Activated CD8-positive, alpha-beta T cell treated with anti-CD3 and anti-CD28 coated beads for 36 hours (primary cell): Measurements from ENCODE around the gene MEIS3. TPM values are rescaled to one million over a fixed set of nuclear protein-coding genes. Genes with fewer than 3 reads are reported as not detected.
"Not testable (repeated sequence)": the region's sequence is repeated elsewhere in the genome, so short reads cannot be mapped to it uniquely, and the experiment has no call there.

Experiments used
- ATAC-seq: fragments of 200-7000 bp; cut with Tn5 transposase; one replicate; pipeline ENCODE4 v1.10.0; 2021; ENCODE audit warnings: mild to moderate bottlenecking, moderate library complexity
- CTCF ChIA-PET: fragments of 350-600 bp; sonication (Branson Sonifier 250); formaldehyde crosslinking; loops from one replicate; lab custom pipeline; 2021; ENCODE audit warnings: antibody characterized with exemption; lab: Charles Lee
- POLR2A ChIA-PET: fragments of 350-600 bp; sonication (Branson Sonifier 250); formaldehyde crosslinking; loops from one replicate; lab custom pipeline; 2021; ENCODE audit warnings: antibody characterized with exemption; lab: Charles Lee
- DNase-seq: peaks from one replicate; pipeline ENCODE4 v3.0.0-alpha.2; 2020
- H3K27ac Mint-ChIP-seq: one replicate; pipeline ENCODE4 v1.8.0; 2021; ENCODE audit warnings: mild to moderate bottlenecking, mixed read lengths
- H3K27me3 Mint-ChIP-seq: one replicate; pipeline ENCODE4 v1.8.0; 2021; ENCODE audit warnings: mixed read lengths
- H3K36me3 Mint-ChIP-seq: one replicate; pipeline ENCODE4 v1.8.0; 2021; ENCODE audit warnings: low read depth, mixed read lengths
- H3K4me1 Mint-ChIP-seq: one replicate; pipeline ENCODE4 v1.8.0; 2021; ENCODE audit warnings: low read depth, mixed read lengths
- H3K4me3 Mint-ChIP-seq: one replicate; pipeline ENCODE4 v1.8.0; 2021; ENCODE audit warnings: mild to moderate bottlenecking, moderate library complexity, mixed read lengths
- H3K9me3 Mint-ChIP-seq: one replicate; pipeline ENCODE4 v1.8.0; 2021; ENCODE audit warnings: mixed read lengths
- intact Hi-C: fragments of 100-400 bp; cut with micrococcal nuclease; formaldehyde crosslinking; loops from one replicate; pipeline ENCODE4 v1.10.0; 2022
- total RNA-seq, 2 experiments: library from RNA; stranded (reverse); gene quantifications; one replicate each; pipeline ENCODE4 v1.2.3, GENCODE V29; 2021
- TF ChIP-seq, protein P1 (sequence below): fragments of 200-600 bp; IDR thresholded peaks from one replicate; pipeline ENCODE4 v1.8.0; 2022; ENCODE audit warnings: antibody characterized with exemption, mild to moderate bottlenecking

MEIS3 gene
- total RNA-seq, 2 experiments from 2014 or later = not detected

DNA sequence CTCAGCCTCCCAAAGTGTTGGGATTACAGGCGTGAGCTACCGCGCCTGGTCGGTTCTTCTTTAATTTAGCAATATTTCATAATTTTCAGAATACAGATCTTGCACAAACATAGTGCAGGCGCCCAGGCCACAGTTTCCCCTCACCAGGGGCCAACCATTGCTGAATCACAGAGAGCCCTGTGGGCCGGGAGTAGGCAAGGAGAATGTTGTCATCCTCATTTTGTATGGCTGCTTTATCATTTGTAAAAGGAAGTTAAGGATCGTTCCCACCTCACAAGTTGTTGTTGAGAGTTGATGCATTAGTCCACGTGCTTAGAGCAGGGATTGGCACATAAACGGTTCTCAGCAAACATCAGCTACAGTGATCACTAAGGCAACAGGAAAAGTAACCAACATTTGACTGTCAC is 30.2 kb downstream of the MEIS3 start:
- Mint-ChIP-seq H3K9me3 (no peaks in the 10 kb centered on the region), H3K4me1 (peaks cover 4% of the 10 kb centered on the region), H3K27me3 (peaks cover 6% of the 10 kb centered on the region), H3K36me3 (no peaks in the 10 kb centered on the region), H3K4me3 (no peak overlapping the region), H3K27ac (no peak overlapping the region)
- TF ChIP-seq, protein P1, sequence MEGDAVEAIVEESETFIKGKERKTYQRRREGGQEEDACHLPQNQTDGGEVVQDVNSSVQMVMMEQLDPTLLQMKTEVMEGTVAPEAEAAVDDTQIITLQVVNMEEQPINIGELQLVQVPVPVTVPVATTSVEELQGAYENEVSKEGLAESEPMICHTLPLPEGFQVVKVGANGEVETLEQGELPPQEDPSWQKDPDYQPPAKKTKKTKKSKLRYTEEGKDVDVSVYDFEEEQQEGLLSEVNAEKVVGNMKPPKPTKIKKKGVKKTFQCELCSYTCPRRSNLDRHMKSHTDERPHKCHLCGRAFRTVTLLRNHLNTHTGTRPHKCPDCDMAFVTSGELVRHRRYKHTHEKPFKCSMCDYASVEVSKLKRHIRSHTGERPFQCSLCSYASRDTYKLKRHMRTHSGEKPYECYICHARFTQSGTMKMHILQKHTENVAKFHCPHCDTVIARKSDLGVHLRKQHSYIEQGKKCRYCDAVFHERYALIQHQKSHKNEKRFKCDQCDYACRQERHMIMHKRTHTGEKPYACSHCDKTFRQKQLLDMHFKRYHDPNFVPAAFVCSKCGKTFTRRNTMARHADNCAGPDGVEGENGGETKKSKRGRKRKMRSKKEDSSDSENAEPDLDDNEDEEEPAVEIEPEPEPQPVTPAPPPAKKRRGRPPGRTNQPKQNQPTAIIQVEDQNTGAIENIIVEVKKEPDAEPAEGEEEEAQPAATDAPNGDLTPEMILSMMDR = no peak
- DNase-seq (no peak), ATAC-seq (no peak)
- POLR2A ChIA-PET = interaction anchor here (0.5 kb wide), 1 partner anchor 1379 kb away, joined by 3 read pairs; no protein-coding TSS in a partner anchor
- intact Hi-C loops = no loop called here
- CTCF ChIA-PET = interaction anchor here (1.1 to 2.0 kb wide), 3 partner anchors 40 to 92 kb away, joined by 3 to 5 read pairs (median 4); partner anchors contain the start of gene DHX34

DNA sequence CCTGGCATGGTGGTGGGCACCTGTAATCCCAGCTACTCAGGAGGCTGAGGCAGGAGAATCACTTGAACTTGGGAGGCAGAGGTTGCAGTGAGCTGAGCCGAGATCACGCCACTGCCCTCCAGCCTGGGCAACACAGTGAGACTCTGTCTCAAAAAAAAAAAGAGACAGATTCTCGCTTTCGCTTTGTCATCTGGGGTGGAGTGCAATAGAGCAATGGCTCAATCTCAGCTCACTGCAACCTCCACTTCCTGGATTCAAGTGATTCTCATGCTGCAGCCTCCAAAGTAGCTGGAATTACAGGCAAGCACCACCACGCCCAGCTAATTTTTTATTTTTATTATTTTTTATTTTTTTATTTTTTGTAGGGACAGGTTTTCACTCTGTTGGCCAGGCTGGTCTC is 30.6 kb downstream of the MEIS3 start:
- H3K27ac Mint-ChIP-seq, H3K36me3 Mint-ChIP-seq, H3K4me3 Mint-ChIP-seq, POLR2A ChIA-PET, H3K9me3 Mint-ChIP-seq, H3K27me3 Mint-ChIP-seq, intact Hi-C loops, ATAC-seq, DNase-seq, H3K4me1 Mint-ChIP-seq: not testable (repeated sequence)
- CTCF ChIA-PET = interaction anchor here (1.1 to 2.0 kb wide), 3 partner anchors 40 to 92 kb away, joined by 3 to 5 read pairs (median 4); partner anchors contain the start of gene DHX34

DNA sequence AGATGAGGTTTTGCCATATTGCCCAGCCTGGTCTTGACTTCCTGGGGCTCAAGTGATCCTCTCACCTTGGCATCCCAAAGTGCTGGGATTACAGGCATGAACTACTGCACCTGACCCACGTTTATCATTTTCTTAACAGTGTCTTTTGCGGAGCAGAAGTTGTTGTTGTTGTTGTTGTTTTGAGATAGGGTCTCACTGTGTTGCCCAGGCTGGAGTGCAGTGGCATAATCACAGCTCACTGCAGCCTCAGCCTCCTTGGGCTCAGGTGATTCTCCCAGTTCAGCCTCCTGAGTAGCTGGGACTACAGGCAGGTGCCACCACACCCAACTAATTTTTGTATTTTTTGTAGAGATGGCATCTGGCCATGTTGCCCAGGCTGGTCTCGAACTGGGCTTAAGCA is 31.7 kb downstream of the MEIS3 start:
- CTCF ChIA-PET = interaction anchor here (0.8 to 2.0 kb wide), 2 partner anchors 49 to 274 kb away, joined by 3 to 5 read pairs; no protein-coding TSS in a partner anchor
- H3K9me3 Mint-ChIP-seq, ATAC-seq, H3K4me3 Mint-ChIP-seq, H3K27me3 Mint-ChIP-seq, POLR2A ChIA-PET, H3K27ac Mint-ChIP-seq, intact Hi-C loops, H3K36me3 Mint-ChIP-seq, DNase-seq: not testable (repeated sequence)
- H3K4me1 Mint-ChIP-seq = peaks cover 11% of the 10 kb centered on the region

DNA sequence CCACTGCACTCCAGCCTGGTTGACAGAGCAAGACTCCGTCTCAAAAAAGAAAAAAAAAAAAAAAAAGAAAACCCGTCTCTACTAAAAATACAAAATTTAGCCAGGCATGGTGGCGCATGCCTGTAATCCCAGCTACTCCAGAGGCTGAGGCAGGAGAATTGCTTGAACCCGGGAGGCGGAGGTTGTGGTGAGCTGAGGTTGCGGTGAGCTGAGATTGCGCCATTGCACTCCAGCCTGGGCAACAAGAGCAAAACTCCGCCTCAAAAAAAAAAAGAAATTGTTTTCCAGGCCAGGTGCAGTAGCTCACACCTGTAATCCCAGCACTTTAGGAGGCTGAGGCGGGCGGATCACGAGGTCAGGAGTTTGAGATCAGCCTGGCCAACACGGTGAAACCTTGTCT is 32.7 kb downstream of the MEIS3 start:
- DNase-seq, H3K9me3 Mint-ChIP-seq, ATAC-seq, H3K4me3 Mint-ChIP-seq, H3K36me3 Mint-ChIP-seq, POLR2A ChIA-PET, H3K27me3 Mint-ChIP-seq, intact Hi-C loops, H3K27ac Mint-ChIP-seq: not testable (repeated sequence)
- H3K4me1 Mint-ChIP-seq = peaks cover 17% of the 10 kb centered on the region
- CTCF ChIA-PET = interaction anchor here (2.1 kb wide), 1 partner anchor 37 kb away, joined by 8 read pairs; the partner anchor contains the start of gene DHX34

DNA sequence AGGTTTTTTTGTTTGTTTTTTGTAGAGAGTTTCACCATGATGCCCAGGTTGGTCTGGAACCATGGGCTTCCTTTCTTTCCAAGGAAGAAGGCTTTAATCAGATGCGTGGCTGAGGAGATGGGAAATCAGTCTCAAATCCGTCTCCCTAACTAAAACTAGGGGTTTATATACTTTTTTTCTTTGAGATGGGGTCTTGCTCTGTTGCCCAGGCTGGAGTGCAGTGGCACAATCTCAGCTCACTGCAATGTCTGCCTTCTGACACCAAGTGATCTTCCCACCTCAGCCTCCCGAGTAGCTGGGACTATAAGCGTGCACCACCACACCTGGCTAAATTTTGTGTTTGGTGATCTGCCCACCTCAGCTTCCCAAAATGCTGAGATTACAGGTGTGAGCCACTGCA is 34.8 kb downstream of the MEIS3 start:
- ATAC-seq, intact Hi-C loops, H3K27me3 Mint-ChIP-seq, DNase-seq, H3K27ac Mint-ChIP-seq, H3K4me3 Mint-ChIP-seq, H3K9me3 Mint-ChIP-seq: not testable (repeated sequence)
- Mint-ChIP-seq H3K4me1 (peaks cover 26% of the 10 kb centered on the region), H3K36me3 (peaks cover 21% of the 10 kb centered on the region)
- ChIA-PET POLR2A (interaction anchor here (0.6 to 1.9 kb wide), 3 partner anchors 110 to 1484 kb away, joined by 3 to 4 read pairs (median 3); partner anchors contain the start of gene INAFM1), CTCF (interaction anchor here (1.4 kb wide), 1 partner anchor 44 kb away, joined by 4 read pairs; no protein-coding TSS in a partner anchor)

DNA sequence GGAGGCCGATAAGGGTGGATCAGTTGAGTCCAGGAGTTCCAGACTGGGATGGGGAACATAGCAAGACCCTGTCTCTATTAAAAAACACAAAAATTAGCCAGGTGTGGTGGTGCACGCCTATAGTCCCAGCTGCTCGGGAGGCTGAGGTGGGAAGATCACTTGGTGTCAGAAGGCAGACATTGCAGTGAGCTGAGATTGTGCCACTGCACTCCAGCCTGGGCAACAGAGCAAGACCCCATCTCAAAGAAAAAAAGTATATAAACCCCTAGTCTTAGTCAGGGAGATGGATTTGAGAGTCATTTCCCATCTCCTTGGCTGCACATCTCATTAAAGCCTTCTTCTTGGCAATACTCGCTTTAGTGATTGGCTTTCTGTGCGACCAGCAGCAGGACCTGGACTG is 35.4 kb downstream of the MEIS3 start:
- ATAC-seq, H3K27me3 Mint-ChIP-seq, H3K4me3 Mint-ChIP-seq, intact Hi-C loops, H3K27ac Mint-ChIP-seq, H3K9me3 Mint-ChIP-seq, DNase-seq: not testable (repeated sequence)
- Mint-ChIP-seq H3K4me1 (peaks cover 26% of the 10 kb centered on the region), H3K36me3 (peaks cover 21% of the 10 kb centered on the region)
- POLR2A ChIA-PET = interaction anchor here (0.6 to 1.9 kb wide), 2 partner anchors 109 to 1483 kb away, joined by 3 to 4 read pairs; partner anchors contain the start of gene INAFM1
- CTCF ChIA-PET = interaction anchor here (1.4 to 2.3 kb wide), 2 partner anchors 7 to 44 kb away, joined by 4 to 12 read pairs; no protein-coding TSS in a partner anchor

DNA sequence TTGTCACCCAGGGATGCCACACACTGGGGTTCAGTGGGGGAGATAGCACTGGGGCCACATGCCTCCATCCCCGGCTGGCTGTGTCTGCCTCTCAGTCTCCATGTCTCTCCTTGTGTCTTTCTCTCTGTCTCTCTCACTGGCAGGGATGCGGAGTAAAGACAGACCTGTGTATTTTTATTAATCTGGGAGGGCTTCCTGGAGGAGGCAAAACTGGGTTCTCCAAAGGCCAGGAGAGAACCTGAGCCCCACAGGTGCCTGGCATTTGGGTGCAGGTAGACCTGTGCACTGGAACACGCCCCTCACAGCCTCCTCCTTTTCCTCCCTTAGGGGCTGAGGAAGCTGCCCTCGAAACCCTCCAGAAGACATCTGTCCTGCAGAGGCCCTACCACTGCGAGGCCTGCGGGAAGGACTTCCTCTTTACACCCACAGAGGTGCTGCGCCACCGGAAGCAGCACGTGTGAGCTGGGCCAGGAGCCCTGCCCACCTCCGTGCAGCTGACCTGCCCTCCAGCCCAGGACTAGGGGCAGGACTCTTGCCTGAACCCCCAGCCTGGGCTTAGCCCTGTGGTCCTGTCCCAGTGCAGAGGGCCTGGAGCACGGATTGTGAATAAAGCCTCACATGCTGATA is 37.6 kb downstream of the MEIS3 start:
- Mint-ChIP-seq H3K27ac (peak overlapping the region; percentile 25), H3K9me3 (no peaks in the 10 kb centered on the region), H3K36me3 (peaks cover 21% of the 10 kb centered on the region), H3K27me3 (no peaks in the 10 kb centered on the region), H3K4me1 (peaks cover 26% of the 10 kb centered on the region), H3K4me3 (no peak overlapping the region)
- ATAC-seq (peak; percentile 52), DNase-seq (peak; percentile 34)
- TF ChIP-seq, protein P1 = no peak
- ChIA-PET POLR2A (no interaction called here), CTCF (interaction anchor here (2.3 kb wide), 1 partner anchor 10 kb away, joined by 12 read pairs; no protein-coding TSS in a partner anchor)
- intact Hi-C loops = no loop called here
